HG03066 (cell line): ENCODE data around the gene ZBTB44.

Experiments
- ATAC-seq: cut with Tn5 transposase; IDR thresholded peaks from one replicate; pipeline ENCODE4 v1.9.1; 2021; ENCODE audit warnings: low read depth; ENCODE audit not compliant: unreplicated experiment

ZBTB44 gene

DNA sequence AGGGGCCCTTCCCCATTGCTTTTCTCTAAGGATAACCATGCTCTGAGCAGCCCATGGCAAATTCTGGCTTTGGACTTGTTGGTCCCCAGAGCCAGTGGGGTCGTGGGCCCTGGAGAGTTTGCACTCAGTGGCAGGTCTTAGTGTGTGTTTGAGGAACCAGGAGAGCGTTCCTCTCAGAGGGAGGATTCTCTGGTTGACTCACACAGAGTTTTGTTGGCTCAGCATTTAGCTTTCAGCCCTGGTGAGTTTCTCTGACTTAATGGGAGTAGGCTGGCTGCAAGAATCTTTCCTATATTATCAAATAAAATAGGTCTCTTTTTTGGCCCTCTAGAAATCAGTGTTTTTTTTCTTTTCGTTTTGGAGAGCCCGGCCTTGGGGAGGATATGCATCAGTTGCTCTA lies 134.2 kb downstream of the ZBTB44 start:
- ATAC-seq, result peak; percentile 45

DNA sequence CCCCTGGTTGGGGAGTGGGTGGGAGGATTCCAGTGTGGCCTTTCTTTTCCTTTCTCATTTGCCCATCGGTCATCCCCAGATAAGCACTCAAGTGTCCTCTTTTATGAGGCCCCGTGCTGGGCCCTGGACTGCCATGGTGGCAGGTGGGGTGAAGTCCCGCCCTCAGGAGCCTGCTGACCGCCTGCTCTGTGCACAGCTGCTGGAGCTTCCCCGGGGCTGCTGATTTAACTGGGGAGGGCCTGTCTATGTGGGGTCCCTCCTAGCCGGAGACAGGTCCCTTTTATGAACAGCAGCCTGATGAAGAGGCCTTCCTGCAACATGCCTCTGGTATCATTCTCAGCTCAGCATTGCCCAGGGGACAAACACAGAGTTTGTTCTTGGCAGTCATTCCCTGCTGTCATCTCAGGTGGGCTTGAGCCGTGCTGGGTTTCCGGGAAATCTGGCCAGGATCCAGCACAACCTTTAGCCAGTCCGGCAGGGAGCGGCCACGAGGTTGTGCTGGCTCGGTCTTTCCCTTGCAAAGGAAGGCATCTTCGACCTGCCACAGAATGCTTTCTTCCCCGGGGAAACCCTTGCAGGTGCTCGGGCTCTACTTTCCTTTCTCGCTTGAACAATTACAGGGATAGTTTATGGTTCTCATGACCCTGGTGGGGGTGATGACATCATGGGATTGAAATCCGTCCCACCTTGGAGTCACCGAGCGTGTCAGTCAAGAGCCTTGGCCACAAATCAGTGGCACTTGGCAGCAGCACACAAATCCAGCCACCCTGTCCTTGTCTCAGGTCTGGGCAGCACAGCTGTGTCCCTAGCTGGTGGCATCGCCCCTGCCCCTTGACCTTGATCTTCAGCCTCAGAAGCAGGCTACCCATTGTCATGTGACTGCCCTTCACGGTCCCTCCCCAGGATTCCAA lies 135.1 kb downstream of the ZBTB44 start:
- ATAC-seq, result no peak

DNA sequence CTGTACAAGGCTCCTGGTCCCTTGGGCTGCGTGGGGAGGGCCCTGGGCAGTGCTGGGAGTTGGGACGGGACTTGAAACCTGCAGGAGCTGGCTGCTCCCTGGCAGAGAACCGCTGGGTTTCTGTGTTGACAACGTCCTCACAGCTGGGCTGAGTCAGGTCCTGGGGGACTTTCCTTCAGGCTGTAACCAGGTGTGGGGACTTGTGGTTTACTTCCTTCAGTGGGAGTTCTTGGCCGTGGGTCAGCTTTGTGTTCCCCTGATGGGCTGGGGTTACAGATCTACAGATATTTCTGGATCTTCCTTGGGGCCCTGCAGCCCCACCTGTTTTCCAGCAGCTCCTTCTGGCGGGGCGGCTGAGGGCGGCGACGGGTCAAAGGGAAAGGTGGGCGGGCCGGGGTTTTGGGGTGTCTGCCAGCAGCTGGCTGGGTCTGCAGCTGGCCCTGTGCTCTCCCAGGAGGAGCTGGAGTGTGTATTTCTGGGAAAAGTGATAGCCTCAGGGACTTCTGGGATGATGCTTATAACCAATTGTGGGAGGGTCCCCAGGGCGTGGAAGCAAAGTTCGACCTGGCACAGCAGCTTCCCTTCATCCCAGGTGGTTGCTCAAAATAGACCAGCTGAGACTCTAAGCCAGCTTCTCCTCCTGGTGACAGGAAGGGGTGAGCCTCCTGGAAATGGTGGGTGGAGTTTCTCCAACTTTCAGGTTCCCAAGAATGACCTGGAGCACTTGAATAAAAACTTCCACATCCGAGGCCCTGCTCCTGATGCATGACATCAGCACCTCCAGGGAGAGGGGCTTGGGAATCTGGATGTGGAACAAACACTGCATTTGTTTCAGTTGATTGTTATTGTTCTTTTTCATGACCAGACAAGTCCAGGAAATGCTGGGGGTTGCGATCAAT lies 136.0 kb downstream of the ZBTB44 start:
- ATAC-seq, result no peak

DNA sequence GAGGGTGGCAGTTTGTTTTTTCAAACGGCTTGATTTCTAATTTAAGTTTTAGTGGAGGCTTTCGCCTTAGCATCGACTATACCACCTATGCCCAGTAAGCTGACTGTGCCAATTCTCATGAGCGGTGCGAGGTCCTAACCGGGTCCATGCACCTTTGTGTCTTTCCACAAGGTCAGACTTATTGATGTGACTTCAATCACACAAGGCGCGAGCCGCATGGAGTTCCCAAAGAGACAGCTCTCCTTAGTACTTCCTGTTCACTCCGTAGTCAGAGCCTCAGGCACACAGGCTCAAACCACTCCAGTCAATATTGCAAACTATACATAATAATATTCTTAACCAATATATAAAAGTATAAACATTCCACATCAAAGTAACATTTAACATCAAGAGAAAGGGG lies 136.9 kb downstream of the ZBTB44 start:
- no peak for ATAC-seq
